HepG2 (cell line): ENCODE measurements around the gene BATF. TPM values are rescaled to one million over a fixed set of nuclear protein-coding genes. Genes with fewer than 3 reads are reported as not detected.

Experiments
- ATAC-seq: fragments of 200-7000 bp; cut with Tn5 transposase; 3 replicates; pipeline ENCODE4 v1.9.1; 2020; ENCODE audit warnings: mild to moderate bottlenecking, moderate library complexity
- BruUV-seq: library from RNA; stranded (reverse); fragments of 400-500 nt; replicated peaks from 2 replicates; lab custom pipeline; 2021; lab: Mats Ljungman, UMichigan
- CTCF ChIA-PET: fragments of 300-600 bp; formaldehyde crosslinking; extraction: SDS; loops from one replicate; lab custom pipeline; 2021; ENCODE audit warnings: low total read pairs, inconsistent platforms, low intra/inter-chr PET ratio; lab: Yijun Ruan, JAX
- POLR2A ChIA-PET: fragments of 350-600 bp; sonication (Branson Sonifier 250); formaldehyde crosslinking; loops from one replicate; lab custom pipeline; 2020; ENCODE audit warnings: antibody characterized with exemption, inconsistent platforms; lab: Yijun Ruan, JAX
- DNase-seq: peaks from one replicate; pipeline ENCODE4 v3.0.0-alpha.2; 2015; ENCODE audit warnings: low spot score
- FAIRE-seq: peaks from 3 replicates; lab custom pipeline; 2011; peaks lifted over from hg19 to GRCh38; lab: Jason Lieb, UNC
- H2AFZ ChIP-seq: one replicate; pipeline ENCODE4 v1.6.1; 2011; ENCODE audit warnings: low read length, inconsistent platforms
- H3K27ac ChIP-seq: fragments of 300-600 bp; 3 replicates; pipeline ENCODE4 v1.8.0; 2011; ENCODE audit warnings: mixed run types, mild to moderate bottlenecking, mixed read lengths, low read length, inconsistent platforms; ENCODE audit not compliant: insufficient read depth; ENCODE audit errors: extremely low read length
- H3K27me3 ChIP-seq, 2 experiments: fragments of 200-600 bp in 1 of 2; 2 replicates in 1 of 2; 3 replicates in 1 of 2; pipeline versions ENCODE4 v1.6.0 to v1.8.0; 2011; ENCODE audit warnings: low read length in 2 of 2, mild to moderate bottlenecking in 2 of 2, moderate library complexity in 2 of 2, inconsistent platforms in 1 of 2; ENCODE audit not compliant: insufficient read depth in 2 of 2, control insufficient read depth in 1 of 2
- H3K36me3 ChIP-seq, 2 experiments: fragments of 200-600 bp in 1 of 2; replicated peaks in 1 of 2; 2 replicates in 1 of 2; 3 replicates in 1 of 2; pipeline versions ENCODE4 v1.5.1 to v1.8.0; 2011; ENCODE audit warnings: low read length in 2 of 2, inconsistent platforms in 1 of 2; ENCODE audit not compliant: insufficient read depth in 2 of 2, control insufficient read depth in 1 of 2
- H3K4me1 ChIP-seq: 2 replicates; pipeline ENCODE4 v1.5.1; 2012; ENCODE audit warnings: low read length, inconsistent platforms; ENCODE audit not compliant: insufficient read depth
- H3K4me2 ChIP-seq: 2 replicates; pipeline ENCODE4 v1.6.0; 2011; ENCODE audit warnings: low read depth, low read length, inconsistent platforms
- H3K4me3 ChIP-seq, 3 experiments: fragments of 200-600 bp in 1 of 3; sonication (generic), shearing (Covaris generic) in 1 of 3; replicated peaks in 1 of 3; 2 replicates each; pipeline ENCODE4 v1.5.1; 2011 to 2016; ENCODE audit warnings: low read length in 3 of 3, inconsistent platforms in 2 of 3, low read depth in 2 of 3, mild to moderate bottlenecking in 2 of 3, control low read depth in 1 of 3, mixed read lengths in 1 of 3; ENCODE audit not compliant: insufficient read depth in 1 of 3
- H3K79me2 ChIP-seq: one replicate; pipeline ENCODE4 v1.6.1; 2011; ENCODE audit warnings: low read length, inconsistent platforms; ENCODE audit not compliant: insufficient read depth
- H3K9ac ChIP-seq: 2 replicates; pipeline ENCODE4 v1.6.0; 2011; ENCODE audit warnings: mild to moderate bottlenecking, low read depth, low read length, inconsistent platforms; ENCODE audit not compliant: insufficient read depth
- H3K9me3 ChIP-seq: 2 replicates; pipeline ENCODE4 v1.5.1; 2012; ENCODE audit warnings: mild to moderate bottlenecking, low read length
- H4K20me1 ChIP-seq: 2 replicates; pipeline ENCODE4 v1.6.0; 2011; ENCODE audit warnings: inconsistent platforms, mild to moderate bottlenecking, low read length, moderate library complexity; ENCODE audit not compliant: insufficient read depth
- AGO1 ChIP-seq: fragments of 200-400 bp; formaldehyde crosslinking; IDR thresholded peaks from 2 replicates; pipeline ENCODE4 v1.6.1; 2017; ENCODE audit warnings: mild to moderate bottlenecking, low read depth, low read length, moderate library complexity; ENCODE audit not compliant: poor library complexity, severe bottlenecking
- CAMTA2 ChIP-seq: sonication (generic); formaldehyde crosslinking; IDR thresholded peaks from 2 replicates; pipeline ENCODE4 v1.4.0; 2020; ENCODE audit warnings: mild to moderate bottlenecking, missing genetic modification reagents, borderline replicate concordance
- CBX1 ChIP-seq: IDR thresholded peaks from one replicate; pipeline ENCODE4 v1.6.1; 2016; ENCODE audit warnings: antibody characterized with exemption, low read depth
- ESRRA ChIP-seq: sonication (generic); formaldehyde crosslinking; IDR thresholded peaks from 2 replicates; pipeline ENCODE4 v1.5.1; 2020; ENCODE audit warnings: mild to moderate bottlenecking, low read depth, missing genetic modification reagents
- GLI4 ChIP-seq: sonication (generic); formaldehyde crosslinking; IDR thresholded peaks from 2 replicates; pipeline ENCODE4 v1.5.1; 2020; ENCODE audit warnings: missing genetic modification reagents, mild to moderate bottlenecking, moderate library complexity, borderline replicate concordance
- JARID2 ChIP-seq: sonication (generic); formaldehyde crosslinking; IDR thresholded peaks from 2 replicates; pipeline ENCODE4 v1.8.1; 2023; ENCODE audit warnings: missing genetic modification reagents, inconsistent platforms; ENCODE audit not compliant: insufficient replicate concordance
- JDP2 ChIP-seq: sonication (generic); formaldehyde crosslinking; IDR thresholded peaks from 2 replicates; pipeline ENCODE4 v1.8.1; 2022; ENCODE audit warnings: missing genetic modification reagents, borderline replicate concordance
- MATR3 ChIP-seq: sonication (generic); formaldehyde crosslinking; IDR thresholded peaks from 2 replicates; pipeline ENCODE4 v1.4.0; 2020; ENCODE audit warnings: missing genetic modification reagents
- RXRA ChIP-seq: sonication (generic); formaldehyde crosslinking; IDR thresholded peaks from 2 replicates; pipeline ENCODE4 v1.5.1; 2020; ENCODE audit warnings: missing genetic modification reagents
- SATB2 ChIP-seq: sonication (generic); formaldehyde crosslinking; IDR thresholded peaks from 2 replicates; pipeline ENCODE4 v1.5.0; 2020; ENCODE audit warnings: missing genetic modification reagents
- TSC22D2 ChIP-seq: sonication (generic); formaldehyde crosslinking; IDR thresholded peaks from 2 replicates; pipeline ENCODE4 v1.5.1; 2020; ENCODE audit warnings: missing genetic modification reagents, mild to moderate bottlenecking, borderline replicate concordance
- ZNF232 ChIP-seq: sonication (generic); formaldehyde crosslinking; IDR thresholded peaks from 2 replicates; pipeline ENCODE4 v1.4.0; 2020; ENCODE audit warnings: missing genetic modification reagents, borderline replicate concordance
- ZNF33B ChIP-seq: sonication (generic); formaldehyde crosslinking; IDR thresholded peaks from 2 replicates; pipeline ENCODE4 v1.5.1; 2020; ENCODE audit warnings: mild to moderate bottlenecking, missing genetic modification reagents
- ZNF546 ChIP-seq: sonication (generic); formaldehyde crosslinking; conservative IDR thresholded peaks from 2 replicates; pipeline ENCODE4 v1.8.1; 2023; ENCODE audit warnings: mild to moderate bottlenecking, missing genetic modification reagents
- ZNF570 ChIP-seq: sonication (generic); formaldehyde crosslinking; IDR thresholded peaks from 2 replicates; pipeline ENCODE4 v1.4.0; 2020; ENCODE audit warnings: mild to moderate bottlenecking, missing genetic modification reagents, borderline replicate concordance
- ZNF674 ChIP-seq: sonication (generic); formaldehyde crosslinking; IDR thresholded peaks from 2 replicates; pipeline ENCODE4 v1.5.0; 2020; ENCODE audit warnings: low read depth, mild to moderate bottlenecking, missing genetic modification reagents
- ZNF710 ChIP-seq: sonication (generic); formaldehyde crosslinking; IDR thresholded peaks from 2 replicates; pipeline ENCODE4 v1.5.0; 2020; ENCODE audit warnings: mild to moderate bottlenecking, missing genetic modification reagents, borderline replicate concordance
- ZNF790 ChIP-seq: sonication (generic); formaldehyde crosslinking; IDR thresholded peaks from 2 replicates; pipeline ENCODE4 v1.8.0; 2022; ENCODE audit warnings: missing genetic modification reagents, mild to moderate bottlenecking, borderline replicate concordance
- WGBS: methylation state at CpG from one replicate; pipeline ENCODE4 v1.1.6; 2017; ENCODE audit warnings: low lambda C conversion rate; 5-methylcytosine and 5-hydroxymethylcytosine counted together
- in situ Hi-C: cut with HindIII; loops from 2 replicates; pipeline ENCODE4 v1.10.0; 2017; ENCODE audit warnings: low pct_unique_long_range_greater_than_20kb; ENCODE audit not compliant: extremely low pct_ligation_motif_present
- intact Hi-C: fragments of 100-400 bp; cut with micrococcal nuclease; formaldehyde crosslinking; loops from one replicate; pipeline ENCODE4 v1.10.0; 2022; ENCODE audit not compliant: unreplicated experiment
- polyA plus RNA-seq, 8 experiments: library from polyadenylated mRNA; depleted of rRNA in 3 of 8; stranded (reverse) in 7 of 8; unstranded in 1 of 8; fragments of >200 nt; fragmentation: Illumina TruSeq in 4 of 8; extraction: Trizol in 4 of 8; gene quantifications; 2 replicates each; pipeline versions ENCODE4 v1.2.1 to v1.2.3, GENCODE V29; 2011 to 2016; ENCODE audit warnings: low read depth in 4 of 8, missing spikeins in 1 of 8, mixed read lengths in 1 of 8; ENCODE audit not compliant: insufficient read depth in 1 of 8
- total RNA-seq, 5 experiments: library from RNA; depleted of rRNA; stranded (reverse); fragments of >200 nt; fragmentation: Illumina TruSeq; extraction: Trizol; gene quantifications; 2 replicates each; pipeline ENCODE4 v1.2.3, GENCODE V29; 2016; ENCODE audit warnings: low read depth in 1 of 5
- TF ChIP-seq, protein P1 (sequence below): sonication (generic); formaldehyde crosslinking; IDR thresholded peaks from 2 replicates; pipeline ENCODE4 v1.8.0; 2022; ENCODE audit warnings: missing genetic modification reagents, mild to moderate bottlenecking, inconsistent platforms, borderline replicate concordance
- TF ChIP-seq, protein P2 (sequence below): IDR thresholded peaks from 2 replicates; pipeline ENCODE4 v1.6.1; 2016; ENCODE audit warnings: missing biosample characterization, missing genetic modification reagents, low read depth

The BATF gene
- total and polyA plus RNA-seq, 2 of the 13 experiments (the other 11 are each of a cell fraction or from before 2014, with no cell fraction given), result 0.22 to 0.37 TPM

DNA sequence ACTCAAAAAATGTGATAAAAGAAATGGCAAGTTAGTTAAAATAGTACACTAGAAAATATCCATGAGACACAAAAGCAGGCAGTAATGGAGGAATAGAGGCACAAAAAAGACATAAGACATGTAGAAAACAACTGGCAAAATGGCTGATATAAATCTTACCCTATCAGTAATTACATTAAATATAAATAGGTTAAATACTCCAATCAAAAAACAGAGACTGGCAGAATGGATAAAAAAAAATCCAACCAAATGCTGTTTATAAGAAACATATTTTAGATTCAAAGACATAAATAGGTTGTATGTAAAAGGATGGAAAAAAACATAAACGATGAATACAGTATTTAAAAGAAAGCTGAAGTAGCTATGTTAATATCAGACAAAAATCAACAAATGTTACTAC is 15.3 kb upstream of the BATF start:
- H3K79me2 ChIP-seq, result no peaks in the 10 kb centered on the region
- BruUV-seq, result no TSS peak
- intact Hi-C loops, result no loop called here
- CTCF ChIA-PET, result no interaction called here
- no peaks in the 10 kb centered on the region for H3K9me3 ChIP-seq
- H3K36me3 ChIP-seq, result no peaks in the 10 kb centered on the region
- DNase-seq (no peak), ATAC-seq (no peak), FAIRE-seq (no peak)
- POLR2A ChIA-PET, result no interaction called here
- no peak overlapping the region for H3K4me3 ChIP-seq
- no peak overlapping the region for H2AFZ ChIP-seq
- H3K9ac ChIP-seq, result no peak overlapping the region
- 89% methylated on average over 1 of the region's 1 CpG for WGBS
- H3K27me3 ChIP-seq, result no peaks in the 10 kb centered on the region
- no peak overlapping the region for H3K27ac ChIP-seq
- peaks cover 7% of the 10 kb centered on the region; the same call in 1 of the 2 replicates for H3K4me1 ChIP-seq
- in situ Hi-C loops, result no loop called here
- no peaks in the 10 kb centered on the region for H4K20me1 ChIP-seq
- TF ChIP-seq GLI4 (CRISPR knock-in tag) (no peak), JDP2 (no peak), ZNF232 (no peak), JARID2 (CRISPR knock-in tag) (no peak), ESRRA (CRISPR knock-in tag) (no peak), ZNF570 (CRISPR knock-in tag) (no peak), CAMTA2 (no peak), RXRA (CRISPR knock-in tag) (no peak), MATR3 (no peak), ZNF710 (no peak), ZNF33B (CRISPR knock-in tag) (no peak), ZNF674 (CRISPR knock-in tag) (no peak), CBX1 (no peak), AGO1 (no peak), SATB2 (CRISPR knock-in tag) (no peak), ZNF790 (CRISPR knock-in tag) (no peak), ZNF546 (no peak), TSC22D2 (CRISPR knock-in tag) (no peak)
- TF ChIP-seq, protein P1, sequence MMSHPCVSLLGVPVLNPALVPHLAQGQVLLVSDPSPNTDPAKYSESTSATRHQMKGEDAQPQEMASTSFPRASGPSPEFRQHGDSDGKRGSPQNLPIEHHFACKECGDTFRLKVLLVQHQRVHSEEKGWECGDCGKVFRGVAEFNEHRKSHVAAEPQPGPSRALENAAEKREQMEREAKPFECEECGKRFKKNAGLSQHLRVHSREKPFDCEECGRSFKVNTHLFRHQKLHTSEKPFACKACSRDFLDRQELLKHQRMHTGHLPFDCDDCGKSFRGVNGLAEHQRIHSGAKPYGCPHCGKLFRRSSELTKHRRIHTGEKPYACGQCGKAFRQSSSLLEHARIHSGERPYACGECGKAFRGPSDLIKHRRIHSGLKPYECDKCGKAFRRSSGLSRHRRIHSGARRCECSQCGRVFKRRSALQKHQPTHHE (CRISPR knock-in tag), result no peak
- TF ChIP-seq, protein P2, sequence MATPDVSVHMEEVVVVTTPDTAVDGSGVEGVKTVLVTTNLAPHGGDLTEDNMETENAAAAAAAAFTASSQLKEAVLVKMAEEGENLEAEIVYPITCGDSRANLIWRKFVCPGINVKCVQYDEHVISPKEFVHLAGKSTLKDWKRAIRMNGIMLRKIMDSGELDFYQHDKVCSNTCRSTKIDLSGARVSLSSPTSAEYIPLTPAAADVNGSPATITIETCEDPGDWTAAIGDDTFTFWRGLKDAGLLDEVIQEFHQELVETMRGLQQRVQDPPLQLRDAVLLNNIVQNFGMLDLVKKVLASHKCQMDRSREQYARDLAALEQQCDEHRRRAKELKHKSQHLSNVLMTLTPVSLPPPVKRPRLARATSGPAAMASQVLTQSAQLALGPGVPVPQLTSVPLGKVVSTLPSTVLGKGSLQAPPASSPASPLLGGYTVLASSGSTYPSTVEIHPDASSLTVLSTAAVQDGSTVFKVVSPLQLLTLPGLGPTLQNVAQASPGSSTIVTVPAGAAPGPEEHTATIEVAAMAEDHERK (CRISPR knock-in tag), result no peak
- no peak overlapping the region for H3K4me2 ChIP-seq
